Head of caudate nucleus (tissue), 42 donors: Measurements from ENCODE around the gene GDF7.
A peak's percentile ranks its signal among the peaks of the same experiment; 100 is the strongest.

Experiments
- DNase-seq, 42 donors: peaks; one replicate each; pipeline versions ENCODE4 v3.0.0 to v3.0.0-alpha.2; 2020 to 2021; ENCODE audit warnings: mixed read lengths in 7 of 42
- intact Hi-C: fragments of 100-400 bp; cut with DNase I; formaldehyde crosslinking; loops from one replicate; pipeline ENCODE4 v1.15.0; 2022

Gene GDF7

GRCh38 chr2:20640411-20641122 lies 26.4 kb upstream of the GDF7 start:
- DNase-seq = peak in 11 of 42 donors; percentile 35 to 66 (median 59)
- intact Hi-C loops = loop anchor here (10.0 kb wide), 1 partner anchor 286 kb away; the partner anchor contains the start of gene PUM2

GRCh38 chr2:20641123-20641985 lies 25.6 kb upstream of the GDF7 start:
- DNase-seq = peak in 4 of 42 donors; percentile 36 to 65 (median 47)
- intact Hi-C loops = loop anchor here (10.0 kb wide), 1 partner anchor 287 kb away; the partner anchor contains the start of gene PUM2

GRCh38 chr2:20642055-20642971 lies 24.6 kb upstream of the GDF7 start:
- intact Hi-C loops = loop anchor here (2.0 to 10.0 kb wide), 2 partner anchors 198 to 288 kb away; partner anchors contain the start of gene PUM2
- peak; percentile 66 to 93 (median 85) for DNase-seq

GRCh38 chr2:20643060-20643459 lies 23.9 kb upstream of the GDF7 start:
- intact Hi-C loops = loop anchor here (2.0 to 10.0 kb wide), 2 partner anchors 198 to 288 kb away; partner anchors contain the start of gene PUM2
- peak in 26 of 42 donors; percentile 30 to 78 (median 58) for DNase-seq

DNA sequence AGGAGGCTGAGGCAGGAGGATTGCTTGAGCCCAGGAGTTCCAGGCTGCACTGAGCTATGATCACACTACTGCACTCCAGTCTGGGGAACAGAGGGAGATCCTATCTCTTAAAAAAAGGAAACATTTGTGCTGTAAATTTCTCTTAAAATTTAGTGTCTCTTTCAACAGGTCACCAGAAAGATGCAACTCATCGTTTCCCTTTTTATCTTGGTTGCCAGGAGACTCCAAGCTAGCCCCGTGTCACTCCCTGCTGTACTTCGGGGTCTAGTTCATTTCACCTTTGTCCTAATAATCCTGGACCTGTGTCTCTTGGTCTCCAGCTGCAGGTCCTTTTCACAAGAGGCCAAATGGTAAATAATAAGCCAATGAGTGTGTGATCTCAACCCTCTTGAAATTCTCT lies 23.1 kb upstream of the GDF7 start:
- no peak for DNase-seq
- intact Hi-C loops = loop anchor here (2.0 to 10.0 kb wide), 2 partner anchors 199 to 289 kb away; partner anchors contain the start of gene PUM2

- DNase-seq = no peak
- intact Hi-C loops = loop anchor here (10.0 kb wide), 1 partner anchor 290 kb away; the partner anchor contains the start of gene PUM2
Measured at GRCh38 chr2:20645301-20645701, 21.6 kb upstream of the GDF7 start.

DNA sequence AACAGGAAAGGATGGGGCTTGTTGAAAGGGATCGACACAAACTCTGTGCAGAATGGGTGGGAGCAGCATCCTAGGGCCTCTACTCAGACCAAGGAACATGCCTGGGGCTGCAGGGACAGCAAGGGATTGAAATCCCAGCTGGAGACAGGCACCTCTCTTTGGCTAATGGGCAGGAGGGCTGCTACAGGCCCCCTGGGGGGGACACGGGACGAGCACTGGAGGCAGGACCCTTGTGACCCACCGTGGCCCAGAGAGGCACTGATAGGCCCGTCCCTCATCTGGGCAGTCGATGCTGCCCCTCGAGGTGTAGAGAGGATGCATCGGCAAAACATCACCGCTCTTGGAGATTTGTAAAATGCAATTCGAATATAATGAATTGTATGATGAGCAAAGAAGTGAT lies 21.2 kb upstream of the GDF7 start:
- intact Hi-C loops = loop anchor here (10.0 kb wide), 1 partner anchor 291 kb away; the partner anchor contains the start of gene PUM2
- no peak for DNase-seq

GRCh38 chr2:20646446-20646845 lies 20.5 kb upstream of the GDF7 start:
- DNase-seq = peak in 5 of 42 donors; percentile 26 to 50 (median 43)
- intact Hi-C loops = loop anchor here (10.0 kb wide), 1 partner anchor 292 kb away; the partner anchor contains the start of gene PUM2

GRCh38 chr2:20647211-20647610 lies 19.7 kb upstream of the GDF7 start:
- intact Hi-C loops = loop anchor here (10.0 kb wide), 1 partner anchor 292 kb away; the partner anchor contains the start of gene PUM2
- no peak for DNase-seq

DNA sequence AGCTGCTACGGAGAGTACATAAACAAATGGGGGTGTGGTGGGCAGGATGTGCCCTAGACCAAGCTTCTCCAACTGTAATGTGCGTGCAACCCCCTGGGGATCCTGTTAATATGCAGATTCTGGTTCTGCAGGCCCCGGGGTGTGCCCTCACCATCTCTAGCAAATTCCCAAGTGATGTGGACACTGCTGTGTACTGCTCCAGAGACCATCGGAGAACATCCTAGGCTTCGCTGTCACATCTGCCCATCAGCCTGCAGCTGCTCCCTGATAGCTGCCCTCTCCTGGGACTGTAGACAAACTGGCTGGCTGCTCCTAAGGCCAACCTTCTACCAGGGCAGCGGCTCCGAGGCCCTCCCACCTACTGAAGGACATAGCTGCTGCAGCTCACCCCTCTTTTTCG lies 19.2 kb upstream of the GDF7 start:
- intact Hi-C loops = loop anchor here (10.0 kb wide), 1 partner anchor 293 kb away; the partner anchor contains the start of gene PUM2
- DNase-seq = no peak

- intact Hi-C loops = loop anchor here (10.0 kb wide), 1 partner anchor 293 kb away; the partner anchor contains the start of gene PUM2
- DNase-seq = no peak
Measured at GRCh38 chr2:20648206-20648605, 18.7 kb upstream of the GDF7 start.

DNA sequence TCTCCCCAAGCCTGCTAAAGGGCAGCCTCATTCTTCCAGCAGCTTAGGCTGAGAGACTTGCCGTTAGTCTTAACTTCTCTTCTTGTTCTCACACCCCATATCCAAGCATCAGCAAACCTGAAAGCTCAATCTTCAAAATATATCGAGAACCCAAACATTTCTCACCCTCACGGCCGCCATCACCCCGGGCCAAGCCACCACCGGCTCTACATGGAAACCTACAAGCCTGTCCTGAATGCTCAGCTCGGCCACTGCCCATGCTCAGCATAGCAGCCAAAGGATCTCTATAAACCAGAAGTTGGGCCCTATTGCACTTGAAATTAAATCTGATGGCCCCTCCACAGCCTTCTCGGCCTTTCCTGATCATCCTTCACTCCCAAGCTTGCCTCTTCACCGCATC lies 18.1 kb upstream of the GDF7 start:
- intact Hi-C loops = loop anchor here (10.0 kb wide), 1 partner anchor 294 kb away; the partner anchor contains the start of gene PUM2
- DNase-seq = no peak

- intact Hi-C loops = loop anchor here (10.0 kb wide), 1 partner anchor 295 kb away; the partner anchor contains the start of gene PUM2
- peak in 4 of 42 donors; percentile 30 to 52 (median 36) for DNase-seq
Measured at GRCh38 chr2:20649576-20649975, 17.4 kb upstream of the GDF7 start.

GRCh38 chr2:20649976-20650375 lies 17.0 kb upstream of the GDF7 start:
- intact Hi-C loops = loop anchor here (10.0 kb wide), 1 partner anchor 295 kb away; the partner anchor contains the start of gene PUM2

GRCh38 chr2:20650393-20650876 lies 16.5 kb upstream of the GDF7 start:
- peak in 34 of 42 donors; percentile 35 to 83 (median 52) for DNase-seq
- intact Hi-C loops = no loop called here

More at GRCh38 chr2:20649976-20650375, 17.0 kb upstream of the GDF7 start:
- DNase-seq = no peak

- peak; percentile 61 to 95 (median 88) for DNase-seq
- intact Hi-C loops = no loop called here
Measured at GRCh38 chr2:20650877-20651730, 15.8 kb upstream of the GDF7 start, which contains the start of gene HS1BP3. Gene HS1BP3 (minus strand): TSS chr2:20651098. CDS start chr2:20651063, 35 bp downstream.

- intact Hi-C loops = no loop called here
- no peak for DNase-seq
Measured at GRCh38 chr2:20651731-20652099, 15.2 kb upstream of the GDF7 start.
